ENCODE results near the gene METTL24.

DNA sequence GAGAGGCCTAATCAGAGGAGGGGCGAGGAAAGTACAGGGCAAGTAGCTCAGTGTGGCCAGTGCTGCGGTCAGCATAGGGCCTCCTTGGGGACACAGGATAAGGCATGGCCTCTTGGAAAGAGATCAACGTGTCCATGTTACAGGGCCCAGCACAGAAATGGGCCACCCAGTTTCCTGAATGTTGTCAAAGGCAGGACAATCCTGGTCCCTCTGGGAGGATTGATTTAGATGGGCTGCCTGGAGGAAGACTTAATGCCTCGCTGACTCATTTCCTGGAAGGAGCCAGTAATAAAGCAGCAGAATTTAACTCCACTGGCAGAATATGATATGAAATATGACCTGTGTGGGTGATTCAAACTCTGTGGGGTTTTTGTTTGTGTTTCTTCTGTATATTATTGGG is 40.6 kb upstream of the METTL24 start:
- TF ChIP-seq, protein P1, sequence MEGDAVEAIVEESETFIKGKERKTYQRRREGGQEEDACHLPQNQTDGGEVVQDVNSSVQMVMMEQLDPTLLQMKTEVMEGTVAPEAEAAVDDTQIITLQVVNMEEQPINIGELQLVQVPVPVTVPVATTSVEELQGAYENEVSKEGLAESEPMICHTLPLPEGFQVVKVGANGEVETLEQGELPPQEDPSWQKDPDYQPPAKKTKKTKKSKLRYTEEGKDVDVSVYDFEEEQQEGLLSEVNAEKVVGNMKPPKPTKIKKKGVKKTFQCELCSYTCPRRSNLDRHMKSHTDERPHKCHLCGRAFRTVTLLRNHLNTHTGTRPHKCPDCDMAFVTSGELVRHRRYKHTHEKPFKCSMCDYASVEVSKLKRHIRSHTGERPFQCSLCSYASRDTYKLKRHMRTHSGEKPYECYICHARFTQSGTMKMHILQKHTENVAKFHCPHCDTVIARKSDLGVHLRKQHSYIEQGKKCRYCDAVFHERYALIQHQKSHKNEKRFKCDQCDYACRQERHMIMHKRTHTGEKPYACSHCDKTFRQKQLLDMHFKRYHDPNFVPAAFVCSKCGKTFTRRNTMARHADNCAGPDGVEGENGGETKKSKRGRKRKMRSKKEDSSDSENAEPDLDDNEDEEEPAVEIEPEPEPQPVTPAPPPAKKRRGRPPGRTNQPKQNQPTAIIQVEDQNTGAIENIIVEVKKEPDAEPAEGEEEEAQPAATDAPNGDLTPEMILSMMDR (IDR thresholded peaks at IDR 0.05; ENCODE audit: low read length): no peak
- no peak for TF ChIP-seq EZH2 (IDR thresholded peaks at IDR 0.05; ENCODE audit: borderline replicate concordance, low read length)
